Measurements from ENCODE around the gene ACTN3.

Gene ACTN3

DNA sequence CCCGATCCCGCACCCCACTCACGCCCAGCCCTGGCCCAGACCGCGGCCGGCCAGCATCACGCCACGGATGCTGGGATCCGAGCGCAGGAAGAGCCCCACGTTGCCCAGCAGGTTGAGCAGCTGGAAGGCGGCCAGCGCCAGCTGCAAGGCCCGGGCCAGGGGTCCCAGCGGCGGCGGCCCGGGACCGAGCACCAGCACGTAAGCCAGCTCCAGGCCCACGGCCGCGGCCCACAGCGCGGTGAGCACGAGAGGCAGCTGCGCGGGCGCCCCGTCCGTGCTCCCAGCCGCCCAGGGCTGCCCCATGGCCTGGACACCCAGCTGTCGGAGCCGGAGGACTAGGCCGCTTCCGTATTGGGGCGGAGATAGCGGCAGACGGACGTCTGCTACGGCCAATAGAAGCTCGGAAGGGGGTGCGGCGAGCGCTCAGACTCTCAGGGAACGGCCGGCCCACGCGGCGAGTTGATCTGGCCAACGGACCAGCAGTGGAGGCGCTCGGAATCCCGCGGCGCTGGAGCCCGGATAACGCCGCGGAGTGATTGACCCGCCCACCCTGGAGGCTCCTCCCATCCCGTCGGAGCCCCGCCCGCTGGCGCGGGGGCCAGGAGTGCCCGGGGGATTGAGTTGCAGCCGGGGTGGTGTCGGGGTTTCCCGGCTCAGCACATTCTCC lies 869 bp upstream of the ACTN3 start, which contains the start of gene ZDHHC24:
TSS of gene ZDHHC24 (minus strand) at position 348 of the 667 bp plus-strand sequence. CDS start at position 303, 45 bp downstream.
- DNase-seq, result peak; percentile 88

DNA sequence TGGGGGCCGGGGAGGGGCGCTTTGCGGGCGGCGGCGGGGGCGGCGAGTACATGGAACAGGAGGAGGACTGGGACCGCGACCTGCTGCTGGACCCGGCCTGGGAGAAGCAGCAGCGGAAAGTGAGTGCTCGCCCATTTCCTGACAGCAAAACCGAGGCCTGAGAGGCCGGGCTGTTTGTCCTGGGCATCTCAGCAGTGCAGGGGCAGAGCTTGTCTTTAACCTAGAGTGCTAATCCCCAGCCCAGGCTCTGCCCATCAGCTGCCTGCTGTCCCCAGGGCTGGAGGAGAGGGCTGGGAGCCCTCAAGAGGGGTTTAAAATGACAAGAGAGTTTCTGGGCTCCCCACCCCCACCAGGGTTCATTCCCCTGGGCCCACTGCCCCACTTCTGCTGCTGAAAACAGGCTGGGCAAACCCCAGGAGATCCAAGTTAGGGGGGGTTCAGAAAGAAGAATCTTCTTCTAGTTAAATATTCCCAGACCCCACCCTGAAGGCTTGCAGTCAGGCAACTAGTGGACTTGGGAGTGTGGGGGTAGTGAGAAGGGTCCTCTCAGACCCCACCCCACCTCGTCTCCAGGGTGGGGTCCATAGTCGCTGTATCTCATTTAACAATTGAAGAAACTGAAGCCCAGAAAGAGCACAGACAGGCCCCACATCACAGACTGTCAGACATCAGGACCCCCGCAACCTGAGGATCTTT lies 411 bp downstream of the ACTN3 start:
- no peak for DNase-seq

DNA sequence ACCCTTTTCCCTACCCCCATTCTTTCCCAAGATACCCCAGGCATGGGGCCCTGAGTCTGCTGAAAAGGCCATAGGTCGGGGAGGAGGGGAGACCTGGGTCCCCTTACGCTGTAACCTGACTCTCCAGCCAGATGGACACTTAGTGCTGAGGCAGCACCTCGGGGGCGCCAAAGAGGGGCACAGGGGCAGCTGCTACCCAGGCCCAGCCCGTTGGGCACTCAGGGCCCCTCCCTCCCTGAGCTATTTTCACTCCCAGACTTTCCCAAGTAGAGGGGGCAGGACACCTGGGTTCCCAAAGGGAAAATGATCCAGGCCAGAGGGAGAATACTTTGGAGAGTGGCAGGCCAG lies 933 bp downstream of the ACTN3 start:
- no peak for DNase-seq

DNA sequence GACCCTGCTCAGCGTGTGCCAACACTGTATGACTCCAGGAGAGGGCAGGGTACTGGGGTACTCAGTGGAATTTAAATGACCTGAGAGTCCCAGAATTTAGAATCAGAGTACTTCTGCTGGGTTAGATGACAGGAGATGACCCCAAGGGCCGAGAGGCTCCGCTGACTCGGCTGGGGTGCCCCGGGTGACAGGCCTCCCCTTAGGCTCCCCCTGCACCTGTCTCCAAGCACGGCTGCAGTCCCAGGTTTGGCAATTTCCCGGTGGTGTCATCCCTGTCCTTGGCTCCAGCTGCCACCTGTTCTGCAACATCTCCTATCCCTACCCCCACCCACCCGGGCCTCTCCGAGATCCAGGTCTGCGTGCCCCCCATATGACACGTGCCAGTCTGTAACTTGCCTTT lies 1.3 kb downstream of the ACTN3 start:
- DNase-seq, result no peak

DNA sequence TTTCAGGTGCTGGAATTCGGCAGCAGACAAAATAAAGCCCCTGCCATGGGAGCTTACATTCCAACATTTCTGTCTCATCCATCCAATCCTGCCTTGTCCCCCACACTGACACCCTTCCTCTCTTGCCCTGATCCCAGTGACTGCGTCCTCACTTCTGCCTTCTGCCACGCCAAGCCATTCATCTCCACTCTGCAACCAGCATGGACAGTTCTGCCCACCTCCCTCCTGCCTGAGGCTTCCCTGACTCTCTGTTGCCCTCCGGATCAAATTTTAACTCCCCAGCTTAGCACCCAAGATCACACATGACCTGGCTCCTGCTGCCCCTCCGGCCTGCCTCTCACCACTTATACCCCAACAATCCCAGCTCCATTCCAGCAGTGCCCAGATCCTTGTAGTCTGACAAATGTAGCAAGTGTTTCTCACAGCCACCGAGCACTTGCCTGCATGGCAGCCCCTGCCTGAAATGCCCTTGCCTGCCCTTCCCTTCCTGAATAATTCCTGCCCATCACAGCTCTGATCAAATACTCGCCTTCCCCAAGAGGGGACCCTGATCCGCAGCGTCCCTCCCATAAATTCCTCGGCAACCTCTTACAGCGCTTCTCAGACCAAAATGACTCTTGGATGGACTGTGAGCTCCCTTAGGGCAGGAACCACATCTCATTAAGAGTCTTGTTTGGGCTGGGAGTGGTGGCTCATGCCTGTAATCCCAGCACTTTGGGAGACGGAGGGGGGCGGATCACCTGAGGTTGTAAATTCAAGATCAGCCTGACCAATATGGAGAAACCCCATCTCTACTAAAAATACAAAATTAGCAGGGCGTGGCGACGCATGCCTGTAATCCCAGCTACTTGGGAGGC lies 2.3 kb downstream of the ACTN3 start:
- no peak for DNase-seq

DNA sequence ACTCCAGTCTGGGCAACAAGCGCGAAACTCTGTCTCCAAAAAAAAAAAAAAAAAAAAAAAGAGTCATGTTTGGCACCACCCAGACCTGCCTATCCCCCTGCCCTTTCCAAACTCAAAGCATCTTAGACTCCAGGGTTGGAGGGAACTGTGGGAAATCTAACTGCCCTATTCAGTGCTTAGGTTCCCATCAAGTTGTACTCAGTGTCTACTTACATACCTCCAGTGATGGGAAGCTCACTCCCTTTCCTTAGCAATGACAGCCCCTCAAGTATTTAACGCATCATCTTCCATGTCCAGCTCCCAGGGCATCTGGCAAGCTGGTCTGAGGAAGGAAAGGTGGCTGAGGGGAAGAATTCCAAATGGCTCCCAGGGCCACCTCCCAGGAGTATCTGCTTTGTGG lies 3.0 kb downstream of the ACTN3 start:
- no peak for DNase-seq

DNA sequence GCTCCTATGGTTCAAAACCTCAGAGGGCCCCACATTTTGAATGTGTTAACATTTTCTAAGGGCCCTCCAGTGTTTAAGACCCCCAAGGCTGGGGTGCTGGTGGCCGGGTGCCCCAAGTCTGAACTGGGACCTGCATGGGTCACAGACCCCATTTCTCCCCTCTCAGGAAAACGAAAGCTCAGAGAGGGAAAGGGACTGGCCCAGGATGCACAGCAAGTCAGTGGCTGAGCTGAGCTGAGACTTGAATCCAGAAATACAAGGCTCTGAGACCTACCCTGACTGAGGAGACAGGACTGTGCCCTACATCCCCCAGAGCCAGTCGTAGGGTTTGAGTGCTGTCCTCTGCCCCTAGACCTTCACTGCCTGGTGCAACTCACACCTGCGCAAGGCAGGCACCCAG lies 4.2 kb downstream of the ACTN3 start:
- DNase-seq, result no peak

DNA sequence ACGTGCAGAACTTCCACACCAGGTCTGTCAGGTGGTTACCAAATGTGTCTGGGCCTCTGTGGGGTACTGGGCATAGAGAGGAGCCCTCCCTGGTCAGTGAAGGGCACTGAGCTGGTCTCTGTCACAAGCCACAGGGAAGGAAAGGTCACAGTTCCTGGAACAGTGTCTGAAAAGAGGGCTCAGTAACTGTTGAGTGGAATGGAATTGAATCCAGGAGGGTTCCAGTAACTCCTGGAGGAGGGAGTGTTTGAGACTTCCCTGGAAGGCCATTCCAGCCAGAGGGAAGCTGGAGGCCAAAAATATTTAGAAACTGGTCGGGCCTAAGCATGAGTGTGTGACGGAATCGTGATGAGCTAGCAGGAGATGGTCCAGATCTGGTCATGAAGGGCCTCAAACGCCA lies 7.9 kb downstream of the ACTN3 start:
- DNase-seq, result no peak

DNA sequence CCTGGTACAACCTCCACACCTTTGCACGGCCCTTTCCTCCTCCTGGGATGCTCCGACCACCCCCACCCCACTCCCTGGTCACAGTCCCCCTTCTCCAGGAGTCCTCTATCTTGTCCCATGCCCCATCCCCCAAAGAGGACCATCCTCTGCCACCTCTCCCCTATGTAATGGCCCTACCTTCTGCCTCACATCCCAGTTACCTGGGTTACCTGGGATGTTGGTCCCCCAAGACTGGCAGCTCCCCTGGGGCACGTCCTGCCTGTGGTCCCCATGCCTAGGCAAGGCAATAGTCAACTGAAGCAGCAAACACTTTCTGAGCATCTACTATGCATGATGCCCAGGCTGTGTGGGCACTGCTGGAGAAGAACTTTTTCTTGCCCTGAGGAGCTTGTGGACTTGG lies 8.7 kb downstream of the ACTN3 start:
- no peak for DNase-seq

DNA sequence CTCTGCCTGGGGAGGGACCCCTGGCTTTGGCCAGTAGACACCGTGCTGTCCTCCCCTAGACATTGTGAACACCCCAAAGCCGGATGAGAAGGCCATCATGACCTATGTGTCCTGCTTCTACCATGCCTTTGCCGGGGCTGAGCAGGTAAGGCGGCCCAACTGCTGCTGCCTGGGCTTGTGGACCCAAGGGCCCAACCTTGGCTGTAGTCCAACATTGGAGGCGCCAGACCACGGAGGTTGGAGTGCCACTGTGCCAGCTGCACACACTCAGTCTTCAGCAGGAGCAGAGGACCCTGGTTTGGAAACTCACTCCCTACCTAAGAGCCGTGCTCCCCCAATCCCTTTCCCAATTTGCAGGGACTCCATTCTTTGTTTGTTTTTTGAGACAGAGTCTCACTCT lies 9.4 kb downstream of the ACTN3 start:
- no peak for DNase-seq

DNA sequence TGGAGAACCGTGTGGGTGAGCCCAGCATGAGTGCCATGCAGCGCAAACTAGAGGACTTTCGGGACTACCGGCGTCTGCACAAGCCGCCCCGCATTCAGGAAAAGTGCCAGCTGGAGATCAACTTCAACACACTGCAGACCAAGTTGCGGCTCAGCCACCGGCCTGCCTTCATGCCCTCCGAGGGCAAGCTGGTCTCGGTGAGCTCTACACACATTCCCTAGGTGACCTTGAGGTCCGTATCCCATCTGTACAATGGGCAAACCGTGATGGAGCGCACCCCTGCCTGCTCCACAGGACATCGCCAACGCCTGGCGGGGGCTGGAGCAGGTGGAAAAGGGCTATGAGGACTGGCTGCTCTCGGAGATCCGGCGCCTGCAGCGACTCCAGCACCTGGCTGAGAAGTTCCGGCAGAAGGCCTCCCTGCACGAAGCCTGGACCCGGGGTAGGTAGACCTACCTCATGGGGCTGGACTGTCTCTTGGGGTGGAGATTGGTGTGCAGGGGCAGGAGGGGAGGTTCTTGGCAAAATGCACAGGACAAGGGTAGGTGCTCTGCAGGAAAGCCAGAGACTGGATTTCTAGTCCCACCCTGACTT lies 11.1 kb downstream of the ACTN3 start:
- DNase-seq, result no peak

DNA sequence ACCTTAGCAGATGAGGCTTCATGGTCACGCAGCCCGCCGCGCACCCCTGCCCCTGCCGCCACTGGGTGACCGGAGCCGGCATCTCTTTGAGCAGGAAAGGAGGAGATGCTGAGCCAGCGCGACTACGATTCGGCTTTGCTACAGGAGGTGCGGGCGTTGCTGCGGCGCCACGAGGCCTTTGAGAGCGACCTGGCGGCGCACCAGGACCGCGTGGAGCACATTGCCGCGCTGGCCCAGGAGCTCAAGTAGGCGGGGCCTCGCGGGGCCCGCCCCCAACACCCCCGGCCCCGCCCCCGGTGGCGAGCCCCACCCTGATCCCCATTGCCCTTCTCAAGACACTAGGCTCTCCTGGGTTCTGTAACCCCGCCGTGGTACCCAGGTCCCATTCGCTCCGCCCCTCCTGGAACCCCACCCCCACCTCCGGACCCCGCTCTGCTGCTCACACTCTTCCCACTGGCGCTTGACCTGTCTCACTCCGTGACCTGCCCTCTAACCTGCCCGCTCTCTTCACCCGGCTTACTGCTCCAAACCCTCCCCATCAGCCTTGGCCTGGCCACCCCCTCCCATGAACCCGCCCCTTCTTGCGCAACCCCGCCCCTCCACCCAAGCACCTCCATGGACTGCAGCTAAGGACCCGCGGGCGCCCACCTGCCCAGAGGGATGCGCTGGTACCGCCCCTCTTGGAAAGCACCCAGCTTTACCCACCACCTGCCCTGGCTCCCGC lies 12.6 kb downstream of the ACTN3 start:
- DNase-seq, result no peak

DNA sequence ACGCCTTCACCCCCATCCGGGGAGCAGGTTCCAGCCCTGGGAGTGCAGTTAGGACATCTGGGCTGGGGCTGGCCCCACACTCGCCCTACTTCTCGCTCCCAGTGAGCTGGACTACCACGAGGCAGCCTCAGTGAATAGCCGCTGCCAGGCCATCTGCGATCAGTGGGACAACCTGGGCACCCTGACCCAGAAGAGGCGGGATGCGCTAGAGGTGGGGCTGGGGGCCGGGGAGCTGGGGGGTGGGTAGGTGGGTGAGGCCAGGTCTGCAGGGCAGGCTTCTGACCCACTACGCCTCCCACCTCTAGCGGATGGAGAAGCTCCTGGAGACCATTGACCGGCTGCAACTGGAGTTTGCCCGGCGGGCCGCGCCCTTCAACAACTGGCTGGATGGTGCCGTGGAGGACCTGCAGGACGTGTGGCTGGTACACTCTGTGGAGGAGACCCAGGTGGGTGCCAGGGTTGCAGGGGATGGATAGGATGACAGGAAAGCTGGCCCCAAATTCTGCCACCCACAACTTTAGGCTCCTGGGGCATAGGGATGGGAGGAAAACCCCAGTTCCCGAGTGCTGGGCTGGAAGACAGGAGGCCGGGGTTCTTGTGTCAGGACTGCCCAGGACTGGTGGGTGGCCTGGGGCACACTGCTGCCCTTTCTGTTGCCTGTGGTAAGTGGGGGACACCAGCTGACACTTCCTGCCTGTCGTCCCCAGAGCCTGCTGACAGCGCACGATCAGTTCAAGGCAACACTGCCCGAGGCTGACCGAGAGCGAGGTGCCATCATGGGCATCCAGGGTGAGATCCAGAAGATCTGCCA lies 13.4 kb downstream of the ACTN3 start:
- DNase-seq, result no peak

DNA sequence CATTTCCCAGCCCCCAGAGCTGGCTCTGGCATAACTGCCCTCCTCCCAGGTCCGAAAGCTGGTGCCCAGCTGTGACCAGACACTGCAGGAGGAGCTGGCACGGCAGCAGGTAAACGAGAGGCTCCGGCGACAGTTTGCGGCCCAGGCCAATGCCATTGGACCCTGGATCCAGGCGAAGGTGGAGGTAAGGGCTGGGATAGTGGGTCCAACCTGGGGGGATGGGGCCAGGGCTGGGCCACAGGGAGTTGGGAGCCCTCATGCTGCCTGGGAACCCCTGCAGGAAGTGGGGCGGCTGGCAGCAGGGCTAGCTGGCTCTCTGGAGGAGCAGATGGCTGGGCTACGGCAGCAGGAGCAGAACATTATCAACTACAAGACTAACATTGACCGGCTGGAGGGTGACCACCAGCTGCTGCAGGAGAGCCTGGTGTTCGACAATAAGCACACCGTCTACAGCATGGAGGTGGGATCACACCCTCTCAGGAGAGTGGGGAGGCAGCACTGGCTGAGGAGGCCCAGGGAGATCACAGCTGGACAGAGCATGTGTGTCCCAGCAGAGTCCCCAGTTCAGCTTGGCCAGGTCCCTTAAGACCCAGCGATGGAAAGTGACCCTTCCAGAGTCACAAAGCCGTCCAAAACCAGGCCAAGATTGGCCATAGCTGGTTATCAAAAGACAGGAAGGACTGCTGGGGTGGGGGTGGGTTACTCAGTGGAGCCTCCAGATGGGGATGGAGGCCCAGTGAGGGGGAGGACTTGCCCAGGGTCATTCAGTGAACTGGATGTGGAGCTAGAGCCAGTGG lies 14.7 kb downstream of the ACTN3 start:
- no peak for DNase-seq

DNA sequence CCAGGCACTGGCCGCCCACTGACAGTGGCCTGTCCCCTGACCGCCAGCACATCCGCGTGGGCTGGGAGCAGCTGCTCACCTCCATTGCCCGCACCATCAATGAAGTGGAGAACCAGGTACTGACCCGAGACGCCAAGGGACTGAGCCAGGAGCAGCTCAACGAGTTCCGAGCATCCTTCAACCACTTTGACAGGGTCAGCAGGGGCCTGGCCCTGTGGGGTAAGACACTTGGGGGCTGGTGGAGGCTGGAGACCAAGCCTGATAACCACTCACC lies 15.2 kb downstream of the ACTN3 start:
- DNase-seq, result no peak

DNA sequence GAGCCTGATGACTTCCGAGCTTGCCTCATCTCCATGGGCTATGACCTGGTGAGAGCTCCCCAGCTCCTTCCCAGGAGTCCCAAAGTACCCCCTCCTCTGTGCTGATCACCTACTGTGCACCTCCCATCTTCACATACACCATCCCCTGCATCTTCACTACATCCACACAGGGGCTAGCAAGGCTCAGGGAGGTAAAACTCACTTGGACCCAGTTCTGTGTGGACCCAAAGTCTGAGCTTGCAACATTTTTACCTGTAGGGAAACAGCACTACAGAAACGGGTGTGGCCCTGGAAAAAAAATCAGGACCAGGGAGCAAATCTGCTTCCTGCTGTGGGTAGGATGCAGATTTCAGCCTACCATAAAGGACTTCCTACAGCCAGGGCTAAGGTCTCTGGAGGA lies 15.6 kb downstream of the ACTN3 start:
- no peak for DNase-seq

DNA sequence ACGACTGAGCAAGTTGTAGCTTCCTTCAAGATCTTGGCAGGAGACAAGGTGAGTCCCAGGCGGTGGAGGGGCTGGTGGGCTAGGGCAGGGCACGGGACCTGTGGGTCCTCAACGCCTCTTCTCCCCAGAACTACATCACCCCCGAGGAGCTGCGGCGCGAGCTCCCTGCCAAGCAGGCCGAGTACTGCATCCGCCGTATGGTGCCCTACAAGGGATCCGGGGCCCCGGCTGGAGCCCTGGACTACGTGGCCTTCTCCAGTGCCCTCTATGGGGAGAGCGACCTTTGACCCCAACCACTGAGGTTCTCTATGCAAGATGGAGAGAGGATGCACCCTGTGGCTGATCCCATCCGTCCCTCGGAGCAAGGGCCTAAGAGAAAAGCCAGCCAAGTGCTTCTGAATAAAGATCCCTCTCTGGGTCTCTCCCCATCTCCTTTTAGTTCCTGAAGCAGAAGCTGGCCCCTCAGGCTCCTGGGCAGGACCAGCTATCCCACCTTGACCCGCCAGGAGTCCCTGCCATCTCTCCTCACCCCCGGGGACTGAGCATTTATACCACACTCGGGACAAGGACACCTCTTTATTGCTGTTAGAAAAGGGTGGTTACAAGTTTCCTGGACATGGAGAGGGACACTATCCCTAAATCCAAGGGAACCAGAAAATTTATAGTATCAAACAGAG lies 16.3 kb downstream of the ACTN3 start:
- DNase-seq, result no peak

DNA sequence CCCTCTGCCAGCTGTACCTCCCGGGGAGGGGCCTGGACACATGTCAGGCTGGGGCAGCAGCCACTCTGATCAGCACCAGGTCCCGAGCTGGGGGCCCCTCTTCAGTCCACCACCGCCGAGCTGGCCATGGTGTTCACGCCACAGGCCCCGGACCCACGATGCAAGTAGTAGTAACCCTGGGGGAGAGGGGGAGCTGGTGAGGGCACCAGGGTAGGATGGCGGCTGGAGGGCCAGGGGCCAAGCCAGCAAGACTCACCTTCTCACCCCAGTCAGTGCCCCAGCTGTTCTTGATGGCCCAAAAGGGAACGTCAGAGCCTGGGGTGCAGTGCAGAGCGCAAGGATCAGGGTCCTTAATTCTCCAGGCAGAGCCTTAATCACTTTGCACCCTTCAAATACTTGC lies 17.1 kb downstream of the ACTN3 start:
- DNase-seq, result no peak

DNA sequence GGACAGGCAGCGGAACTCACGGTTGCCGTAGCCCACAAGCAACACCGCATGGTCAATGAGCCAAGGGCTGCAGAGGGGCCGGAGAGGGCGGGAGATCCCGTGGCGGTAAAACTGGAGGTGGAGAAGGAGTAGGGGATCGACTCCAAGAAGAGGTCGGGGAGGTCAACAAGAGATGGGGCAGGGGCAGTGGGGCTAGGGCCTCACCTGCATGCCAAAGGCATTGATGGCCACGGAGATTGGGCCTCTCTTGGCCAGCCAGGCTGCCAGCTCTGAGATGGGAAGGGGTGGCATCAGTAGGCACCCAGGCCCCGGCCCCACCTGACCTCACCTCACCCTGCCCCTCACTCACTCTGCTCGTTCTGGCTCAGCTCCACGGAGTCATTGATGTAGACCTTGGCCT lies 17.8 kb downstream of the ACTN3 start:
- DNase-seq, result no peak

DNA sequence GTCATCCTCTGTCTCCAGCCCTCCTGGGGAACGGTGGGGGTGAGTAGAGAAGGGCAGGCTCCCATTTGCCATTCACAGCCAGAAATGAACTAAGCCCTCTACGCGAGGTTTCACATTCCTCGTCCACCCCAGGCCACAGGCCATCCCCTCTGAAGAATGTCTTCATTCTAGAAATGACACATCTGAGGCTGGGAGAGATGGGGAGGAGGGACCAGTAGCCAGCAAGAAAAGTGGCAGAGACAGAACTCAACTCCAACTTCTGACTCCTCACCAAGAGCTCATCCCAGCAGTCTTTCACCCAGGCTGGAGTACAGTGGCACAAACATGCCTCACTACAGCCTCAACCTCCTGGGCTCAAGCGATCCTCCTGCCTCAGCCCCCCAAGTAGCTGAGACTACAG lies 18.3 kb downstream of the ACTN3 start:
- no peak for DNase-seq

DNA sequence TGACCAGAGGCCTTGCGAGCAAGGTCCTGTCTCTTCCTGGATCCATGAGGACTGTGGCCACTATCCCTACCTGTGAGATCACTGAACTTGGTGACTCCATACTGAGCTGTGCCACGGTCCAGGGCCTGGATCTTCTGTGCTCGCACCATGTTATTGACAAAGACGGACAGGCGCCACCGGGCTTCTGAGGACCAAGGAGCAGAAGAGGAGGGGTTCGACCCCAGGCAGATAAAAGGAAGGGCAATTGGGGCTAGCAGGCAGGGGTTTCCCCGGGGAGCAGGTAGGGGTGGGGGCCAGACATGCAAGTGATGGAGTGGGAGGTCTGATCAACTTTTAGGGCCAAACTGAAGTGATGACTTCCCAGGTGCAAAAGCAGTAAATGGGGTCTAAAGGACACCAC lies 19.5 kb downstream of the ACTN3 start:
- no peak for DNase-seq
